Endometrial microvascular endothelial cells (primary cell): ENCODE measurements around the gene CNOT3. TPM values are rescaled to one million over a fixed set of nuclear protein-coding genes. Genes with fewer than 3 reads are reported as not detected.
"Not testable (repeated sequence)": the region's sequence is repeated elsewhere in the genome, so short reads cannot be mapped to it uniquely, and the experiment has no call there.

Experiments used
- in situ Hi-C: cut with HindIII; loops from 2 replicates; pipeline ENCODE4 v1.10.0; 2017; ENCODE audit warnings: low sequenced_read_pairs, low pct_unique_long_range_greater_than_20kb; ENCODE audit errors: inconsistent ontology term
- total RNA-seq: library from RNA; depleted of rRNA; stranded (reverse); fragments of >200 nt; gene quantifications from one replicate; pipeline ENCODE4 v1.2.3, GENCODE V29; 2015; ENCODE audit errors: inconsistent ontology term

The CNOT3 gene
- total RNA-seq, 1 donor from 2014 or later = 20.3 TPM

DNA sequence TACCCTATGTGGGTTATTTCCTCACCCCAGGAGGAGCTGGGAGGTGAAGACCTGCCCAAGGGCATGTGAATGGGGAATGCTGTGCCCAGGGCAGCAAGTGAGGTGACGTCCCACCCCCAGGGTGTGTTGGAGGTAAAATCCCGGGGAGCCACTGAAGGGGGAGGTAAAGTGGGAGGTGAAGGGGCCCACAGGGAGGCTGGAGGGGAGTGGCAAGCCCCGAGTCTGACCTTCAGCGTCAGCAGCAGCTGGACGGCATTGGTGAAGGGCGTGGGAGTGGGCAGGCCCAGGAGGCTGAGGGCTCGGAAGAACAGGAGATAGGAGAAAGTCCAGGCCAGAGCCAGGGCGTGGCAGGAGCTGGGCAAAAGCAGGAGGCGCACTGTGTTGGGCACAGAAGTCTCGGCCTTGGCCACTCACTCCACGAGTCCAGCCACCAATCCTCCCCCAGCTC lies 49.4 kb downstream of the CNOT3 start:
- in situ Hi-C loops = no loop called here

DNA sequence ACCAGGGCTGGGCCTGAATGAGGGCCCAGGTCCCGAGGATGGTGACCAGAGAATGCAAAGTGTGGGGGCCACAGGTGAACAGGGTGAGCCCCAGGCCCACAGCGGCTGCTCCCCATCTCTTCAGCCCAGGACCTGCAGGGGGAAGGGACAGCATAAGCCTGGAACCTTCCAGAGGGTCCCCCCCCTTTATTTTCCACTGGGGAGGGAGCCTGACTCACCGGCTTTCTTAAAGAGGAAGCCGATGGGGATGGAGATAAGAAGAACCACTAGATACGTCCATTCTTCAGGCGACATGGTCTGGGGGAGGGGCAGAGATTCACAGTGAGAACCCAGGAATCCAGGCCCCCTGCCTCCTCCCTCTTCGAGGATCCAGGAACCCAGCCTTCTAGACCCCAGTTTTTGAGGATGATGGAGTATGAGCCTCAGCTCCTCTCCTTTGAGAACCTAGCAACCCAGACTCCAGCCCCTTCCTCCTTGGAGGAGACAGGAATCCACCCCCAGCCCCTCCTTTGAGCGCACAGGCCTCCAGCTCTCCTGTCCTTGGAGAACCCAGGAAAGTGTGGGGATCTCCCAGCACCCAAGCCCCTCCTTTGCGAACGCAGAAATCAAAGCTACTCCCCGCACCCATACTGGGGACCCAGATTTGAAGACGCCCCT lies 50.8 kb downstream of the CNOT3 start:
- in situ Hi-C loops = no loop called here

DNA sequence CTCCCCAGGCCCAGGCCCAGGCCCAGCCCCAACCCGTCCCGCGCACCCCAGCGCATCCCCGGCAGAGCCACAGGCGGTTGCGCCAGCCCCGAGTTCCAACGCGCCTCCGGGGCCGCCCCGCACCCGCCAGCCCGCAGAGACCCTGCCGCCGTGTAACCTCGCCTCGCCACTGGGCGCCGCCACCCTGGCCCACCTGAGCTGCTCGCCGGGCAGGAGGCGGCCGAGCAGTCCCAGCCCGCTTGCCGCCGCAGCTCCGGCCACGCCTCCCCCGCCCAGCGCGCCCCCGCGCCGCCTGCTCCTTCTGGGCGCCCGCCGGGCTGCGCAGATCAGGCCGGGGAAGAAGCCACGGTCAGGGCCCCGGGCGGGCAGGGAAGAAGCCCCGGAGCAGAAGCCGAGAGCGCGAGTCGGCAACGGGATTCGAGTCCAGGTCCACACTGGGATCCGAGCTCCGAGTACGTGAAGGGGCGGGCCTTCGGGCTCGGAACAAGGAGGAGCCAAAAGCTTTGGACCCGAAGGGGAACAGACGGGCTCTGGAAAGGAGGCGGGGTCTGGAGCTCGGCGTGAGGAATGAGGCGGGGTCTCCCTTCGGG lies 51.7 kb downstream of the CNOT3 start, which contains the start of gene MBOAT7:
TSS of gene MBOAT7 (minus strand) at position 436 of the 590 bp plus-strand sequence. CDS start 1,072 bp downstream, outside the sequence.
- in situ Hi-C loops = no loop called here

DNA sequence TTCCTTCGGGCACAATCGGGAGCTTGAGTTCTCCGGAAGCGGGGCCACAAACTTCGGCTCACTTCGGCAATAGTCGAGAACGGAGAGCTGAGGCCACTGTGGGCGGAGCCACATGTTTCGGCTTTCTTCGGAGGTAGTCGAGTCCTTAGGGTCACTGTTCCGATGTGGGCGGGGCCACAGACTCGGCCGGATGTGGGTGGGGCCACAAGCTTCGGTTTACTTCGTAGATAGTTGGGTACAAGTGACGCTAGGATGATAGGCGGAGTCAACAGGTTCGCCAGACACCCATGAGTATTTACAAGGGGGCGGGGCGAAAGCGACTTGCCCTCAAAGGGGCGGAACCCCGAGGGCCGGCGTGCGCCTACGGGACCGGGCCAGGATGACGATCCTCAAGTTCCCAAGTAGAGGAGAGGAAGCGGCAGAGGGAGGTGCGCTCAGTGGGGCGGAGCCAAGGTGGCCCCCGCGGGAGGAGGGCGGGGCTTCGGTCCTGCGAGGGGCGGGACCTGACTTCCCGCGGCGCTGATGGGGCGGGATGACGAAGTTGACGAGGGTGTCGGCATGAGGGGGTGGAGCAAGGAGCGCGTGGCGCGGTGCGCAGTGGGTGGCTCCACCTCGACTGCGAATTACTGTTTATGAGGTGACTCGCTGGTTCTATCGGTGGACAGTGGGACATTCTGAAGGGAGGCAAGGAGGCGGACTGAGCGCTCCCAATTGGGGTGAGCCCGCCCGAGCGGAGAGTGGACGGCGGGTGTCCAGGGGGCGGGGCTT lies 52.4 kb downstream of the CNOT3 start:
- in situ Hi-C loops = no loop called here

DNA sequence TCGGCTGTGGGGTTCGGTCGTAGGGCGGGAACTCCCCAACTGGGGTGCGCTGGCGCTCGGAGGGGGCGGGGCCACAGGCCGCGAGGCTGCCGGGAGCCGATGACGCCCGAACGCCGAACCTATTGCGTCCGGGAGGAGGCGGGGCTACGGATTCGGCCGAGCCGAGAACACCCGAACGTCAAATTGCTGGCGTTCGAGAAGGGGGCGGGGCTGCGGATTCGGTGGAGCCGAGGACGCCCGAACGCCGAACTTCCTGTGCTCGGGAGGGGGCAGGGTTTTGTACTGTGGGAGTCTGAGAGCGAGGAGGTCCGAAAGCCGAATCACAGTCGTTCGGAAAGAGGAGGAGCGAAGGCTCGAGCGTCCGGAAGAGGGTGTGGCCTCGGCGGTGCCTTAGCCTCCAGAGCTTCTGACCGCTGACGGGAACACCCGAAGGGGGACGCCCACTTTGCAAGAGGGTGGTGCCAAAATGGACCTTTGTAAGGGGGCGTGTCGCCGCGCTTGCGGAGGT lies 53.0 kb downstream of the CNOT3 start:
- in situ Hi-C loops = no loop called here

DNA sequence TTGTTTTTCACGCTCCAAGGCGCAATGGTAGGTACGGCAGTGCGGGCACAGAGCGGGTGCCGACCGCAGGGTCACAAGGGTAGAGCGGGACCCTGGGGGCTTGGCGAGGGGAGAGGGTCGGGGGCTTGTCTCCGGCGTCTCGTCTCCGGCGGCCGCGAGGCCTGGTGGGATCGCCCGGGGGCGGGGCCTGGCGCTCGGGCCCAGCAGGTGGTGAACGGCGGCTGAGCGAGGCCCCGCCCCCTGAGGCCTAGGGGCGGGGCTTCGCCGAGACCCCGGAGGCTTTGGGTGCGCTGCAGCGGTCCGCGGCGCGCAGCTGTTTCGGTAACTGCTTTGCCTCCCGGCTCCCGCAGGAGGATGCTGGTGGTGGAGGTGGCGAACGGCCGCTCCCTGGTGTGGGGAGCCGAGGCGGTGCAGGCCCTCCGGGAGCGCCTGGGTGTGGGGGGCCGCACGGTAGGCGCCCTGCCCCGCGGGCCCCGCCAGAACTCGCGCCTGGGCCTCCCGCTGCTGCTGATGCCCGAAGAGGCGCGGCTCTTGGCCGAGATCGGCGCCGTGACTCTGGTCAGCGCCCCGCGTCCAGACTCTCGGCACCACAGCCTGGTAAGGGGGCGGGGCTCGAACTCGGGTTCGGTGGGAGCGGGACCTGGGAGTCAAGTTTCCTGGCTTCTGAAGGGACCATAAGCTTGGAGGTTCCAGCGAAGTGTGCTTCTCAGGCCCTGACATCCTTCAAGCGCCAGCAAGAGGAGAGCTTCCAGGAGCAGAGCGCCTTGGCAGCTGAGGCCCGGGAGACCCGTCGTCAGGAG lies 53.6 kb downstream of the CNOT3 start, which contains the start of gene TSEN34:
TSS of gene TSEN34 (plus strand) at position 298 of the 800 bp plus-strand sequence. CDS start at position 355, 57 bp downstream.
- in situ Hi-C loops = no loop called here

DNA sequence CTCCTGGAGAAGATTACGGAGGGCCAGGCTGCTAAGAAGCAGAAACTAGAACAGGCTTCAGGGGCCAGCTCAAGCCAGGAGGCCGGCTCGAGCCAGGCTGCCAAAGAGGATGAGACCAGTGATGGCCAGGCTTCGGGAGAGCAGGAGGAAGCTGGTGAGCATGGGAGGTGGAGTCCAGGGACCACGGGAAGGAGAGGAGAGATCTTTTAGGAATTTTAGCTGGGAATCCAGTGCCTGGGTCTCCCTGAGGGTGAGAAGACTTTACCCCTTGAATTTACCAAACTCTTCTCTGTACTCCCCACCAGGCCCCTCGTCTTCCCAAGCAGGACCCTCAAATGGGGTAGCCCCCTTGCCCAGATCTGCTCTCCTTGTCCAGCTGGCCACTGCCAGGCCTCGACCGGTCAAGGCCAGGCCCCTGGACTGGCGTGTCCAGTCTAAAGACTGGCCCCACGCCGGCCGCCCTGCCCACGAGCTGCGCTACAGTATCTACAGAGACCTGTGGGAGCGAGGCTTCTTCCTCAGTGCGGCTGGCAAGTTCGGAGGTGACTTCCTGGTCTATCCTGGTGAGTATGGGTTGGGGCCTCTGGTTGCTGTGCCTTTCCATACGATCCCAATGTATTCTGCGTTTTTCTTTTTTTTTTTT lies 54.4 kb downstream of the CNOT3 start:
- in situ Hi-C loops = no loop called here

DNA sequence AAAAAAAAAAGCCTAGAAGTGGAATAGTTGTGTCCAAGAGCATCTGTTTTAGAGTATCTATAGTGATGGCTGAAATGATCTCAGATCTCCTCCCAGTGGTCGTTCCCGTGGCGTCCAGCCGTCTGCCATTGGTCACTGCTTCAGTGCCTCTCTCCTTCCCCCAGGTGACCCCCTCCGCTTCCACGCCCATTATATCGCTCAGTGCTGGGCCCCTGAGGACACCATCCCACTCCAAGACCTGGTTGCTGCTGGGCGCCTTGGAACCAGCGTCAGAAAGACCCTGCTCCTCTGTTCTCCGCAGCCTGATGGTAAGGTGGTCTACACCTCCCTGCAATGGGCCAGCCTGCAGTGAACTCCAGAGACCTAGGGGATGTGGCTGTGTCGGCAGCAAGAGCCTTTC lies 55.4 kb downstream of the CNOT3 start:
- in situ Hi-C loops = no loop called here

DNA sequence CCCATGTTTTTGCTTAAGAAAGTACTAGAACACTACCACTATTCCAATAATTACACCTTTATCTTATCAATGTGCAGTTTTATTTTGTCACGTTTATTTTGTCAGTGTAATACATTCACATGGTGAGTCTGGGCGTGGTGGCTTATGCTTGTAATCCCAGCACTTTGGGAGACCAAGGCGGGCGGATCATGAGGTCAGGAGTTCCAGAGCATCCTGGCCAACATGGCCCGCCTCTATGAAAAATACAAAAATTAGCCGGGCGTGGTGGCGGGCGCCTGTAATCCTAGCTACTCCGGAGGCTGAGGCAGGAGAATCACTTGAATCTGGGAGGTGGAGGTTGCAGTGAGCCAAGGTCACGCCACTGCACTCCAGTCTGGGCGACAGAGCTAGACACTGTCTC lies 56.9 kb downstream of the CNOT3 start:
- in situ Hi-C loops = not testable (repeated sequence)

DNA sequence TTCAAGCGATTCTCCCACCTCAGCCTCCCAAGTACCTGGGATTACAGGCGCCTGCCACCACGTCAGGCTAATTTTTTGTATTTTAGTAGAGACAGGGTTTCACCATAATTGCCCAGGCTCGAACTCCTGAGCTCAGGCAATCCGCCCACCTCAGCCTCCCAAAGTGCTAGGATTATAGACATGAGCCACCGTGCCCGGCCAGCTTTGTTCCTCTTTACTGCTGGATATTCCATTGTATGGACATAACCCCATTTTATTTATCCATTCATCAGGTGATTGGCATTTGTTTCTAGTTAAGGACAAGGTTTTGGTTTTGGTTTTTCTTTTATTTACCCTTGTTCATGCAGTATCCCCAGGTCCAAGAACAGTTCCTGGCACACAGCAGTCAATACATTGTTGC lies 59.0 kb downstream of the CNOT3 start:
- in situ Hi-C loops = no loop called here

DNA sequence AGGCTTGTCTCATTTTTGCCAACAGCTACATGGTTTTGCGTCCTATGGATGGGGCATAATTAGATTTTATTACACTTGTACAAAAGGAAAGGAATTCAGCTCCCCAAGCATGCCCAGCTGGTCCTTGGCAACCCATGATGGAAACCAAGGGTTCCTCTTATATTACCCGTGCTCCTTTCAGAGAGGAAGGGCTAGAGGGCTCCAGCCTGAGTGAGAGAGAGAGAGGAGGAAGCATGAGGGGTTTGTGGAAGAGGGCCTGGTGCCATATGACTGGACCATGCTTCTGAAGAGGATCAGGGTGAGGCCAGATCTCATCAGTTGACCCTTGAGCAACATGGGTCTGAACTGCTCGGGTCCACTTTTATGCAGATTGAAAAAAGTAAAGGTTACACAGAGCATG lies 59.6 kb downstream of the CNOT3 start:
- in situ Hi-C loops = no loop called here

DNA sequence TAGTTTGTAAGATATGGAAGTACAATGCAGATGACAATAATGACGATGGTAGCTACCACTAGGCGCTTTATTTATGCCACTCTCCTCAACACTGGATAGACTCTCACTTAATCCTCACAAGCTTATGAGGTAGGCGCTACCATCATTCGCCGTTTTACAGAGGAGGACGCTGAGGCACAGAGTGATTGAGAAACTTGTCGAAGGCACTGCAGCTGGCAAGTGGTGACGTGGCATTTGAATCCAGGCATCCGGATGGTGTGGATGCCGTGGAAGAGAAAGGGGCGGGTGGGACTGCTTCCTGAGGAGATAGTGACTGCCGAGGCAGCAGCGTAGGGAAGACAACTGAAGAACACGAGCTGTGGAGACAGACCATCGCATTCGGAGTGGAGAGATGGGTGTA lies 61.8 kb downstream of the CNOT3 start:
- in situ Hi-C loops = no loop called here

DNA sequence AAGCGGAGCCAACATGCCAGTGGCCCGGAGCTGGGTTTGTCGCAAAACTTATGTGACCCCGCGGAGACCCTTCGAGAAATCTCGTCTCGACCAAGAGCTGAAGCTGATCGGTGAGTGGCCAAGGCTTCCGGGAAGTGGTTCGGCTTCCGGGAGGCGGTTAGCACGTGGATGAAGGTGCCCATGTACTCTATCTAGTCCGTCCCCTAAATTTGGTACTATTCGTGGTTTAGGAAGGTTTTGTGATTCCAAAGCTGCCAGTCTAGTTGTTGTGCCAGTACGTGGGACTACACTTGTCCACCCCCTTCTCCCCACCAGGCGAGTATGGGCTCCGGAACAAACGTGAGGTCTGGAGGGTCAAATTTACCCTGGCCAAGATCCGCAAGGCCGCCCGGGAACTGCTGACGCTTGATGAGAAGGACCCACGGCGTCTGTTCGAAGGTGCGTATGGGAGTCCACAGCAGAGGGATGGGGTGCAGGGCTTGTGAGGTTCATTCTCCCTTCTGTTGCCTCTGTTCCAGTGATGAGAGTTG lies 63.7 kb downstream of the CNOT3 start:
- in situ Hi-C loops = no loop called here

DNA sequence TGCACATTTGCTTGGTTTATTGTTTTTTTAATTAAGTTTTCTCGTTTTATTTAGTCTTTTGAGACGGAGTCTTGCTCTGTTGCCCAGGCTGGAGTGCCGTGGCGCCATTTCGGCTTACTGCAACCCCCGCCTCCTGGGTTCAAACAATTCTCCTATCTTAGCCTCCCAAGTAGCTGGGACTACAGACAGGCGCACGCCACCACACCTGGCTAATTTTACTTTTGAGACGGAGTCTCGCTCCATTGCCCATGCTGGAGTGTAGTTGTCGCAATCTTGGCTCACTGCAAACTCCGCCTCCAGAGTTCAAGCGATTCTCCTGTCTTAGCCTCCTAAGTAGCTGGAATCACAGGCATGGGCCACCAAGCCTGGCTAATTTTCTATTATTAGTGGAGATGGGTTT lies 64.4 kb downstream of the CNOT3 start:
- in situ Hi-C loops = no loop called here

DNA sequence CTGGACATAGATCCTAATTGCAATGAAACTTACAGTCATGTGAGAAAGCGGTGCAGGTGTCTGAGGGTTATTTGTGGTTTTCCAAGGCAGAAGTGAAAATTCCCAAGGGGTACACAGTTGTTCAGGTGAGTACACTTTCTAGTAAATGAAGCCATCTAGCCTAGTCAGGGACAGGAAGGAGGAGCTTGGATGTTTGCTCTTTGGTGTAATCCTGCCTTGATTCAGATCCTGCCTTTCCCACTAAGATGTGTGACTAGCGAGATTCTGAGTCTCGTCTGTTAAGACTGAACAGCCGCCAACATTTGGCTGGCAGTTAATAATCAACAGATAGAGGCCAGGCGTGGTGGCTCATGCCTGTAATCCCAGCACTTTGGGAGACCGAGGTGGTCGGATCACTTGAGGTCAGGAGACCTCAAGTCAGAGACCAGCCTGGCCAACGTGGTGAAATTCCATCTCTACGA lies 65.6 kb downstream of the CNOT3 start:
- in situ Hi-C loops = no loop called here

DNA sequence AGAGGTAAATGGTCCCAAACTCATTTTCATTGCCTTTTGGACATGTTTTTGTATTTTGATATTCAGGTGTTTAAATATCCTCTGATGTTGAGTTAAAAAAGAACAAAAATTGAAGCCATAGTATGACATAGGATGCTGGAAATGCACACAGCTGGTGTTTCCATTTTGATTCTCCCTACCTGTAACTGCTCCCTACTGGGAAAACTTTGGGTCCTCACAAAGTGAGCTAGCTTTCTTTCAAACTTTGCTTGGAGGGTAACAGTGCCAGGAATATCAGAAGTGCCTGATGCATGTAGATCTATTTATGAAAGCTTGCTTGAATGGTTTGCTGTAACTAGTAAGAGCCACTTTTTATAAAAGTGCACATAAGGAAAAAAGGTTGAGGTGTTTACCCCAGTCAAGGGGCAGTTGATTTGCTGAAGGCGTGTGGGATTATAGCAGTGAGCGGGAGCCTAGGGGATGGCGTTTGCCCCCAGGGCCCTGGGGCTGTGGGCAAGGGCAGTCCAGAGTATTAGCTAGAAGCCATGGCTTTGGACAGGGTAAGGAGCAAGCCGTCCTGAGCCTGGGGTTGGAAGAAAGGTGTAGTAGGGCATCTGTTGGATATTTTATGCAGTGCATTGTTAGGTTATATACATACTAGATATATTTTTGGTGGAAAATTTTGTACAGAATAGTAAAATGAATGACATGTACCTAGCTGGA lies 67.4 kb downstream of the CNOT3 start:
- in situ Hi-C loops = no loop called here
